ENCODE results near the gene CACNA1I. TPM values are rescaled to one million over a fixed set of nuclear protein-coding genes. Genes with fewer than 3 reads are reported as not detected.

The CACNA1I gene
- total RNA-seq, 1 experiment from 2014 or later, result 2.1 TPM

DNA sequence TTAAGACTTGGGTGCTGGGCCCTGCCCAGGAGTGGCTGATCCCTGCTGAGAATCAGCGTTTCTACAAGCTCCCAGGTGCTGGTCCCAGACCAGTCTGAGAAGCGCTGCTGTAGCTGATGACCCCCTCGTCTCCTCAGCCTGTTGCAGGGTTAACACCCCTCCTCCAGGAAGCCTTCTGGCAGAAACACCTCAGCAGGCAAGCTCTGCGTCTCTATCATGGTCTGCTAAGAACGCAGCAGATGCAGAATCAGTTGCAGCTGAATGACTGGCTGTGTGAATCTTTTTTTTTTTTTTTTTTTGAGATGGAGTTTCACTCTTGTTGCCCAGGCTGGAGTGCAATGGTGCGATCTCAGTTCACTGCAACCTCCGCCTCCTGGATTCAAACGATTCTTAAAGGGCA lies 132.5 kb downstream of the CACNA1I start:
- Mint-ChIP-seq H3K36me3 (no peaks in the 10 kb centered on the region), H3K4me3 (no peak overlapping the region), H3K4me1 (peaks cover 10% of the 10 kb centered on the region), H3K27me3 (ENCODE audit: low read depth) (no peaks in the 10 kb centered on the region; the same call in 1 of the 2 replicates), H3K9me3 (no peaks in the 10 kb centered on the region), H3K27ac (no peak overlapping the region)
- ATAC-seq (no peak), DNase-seq (ENCODE audit: low spot score) (no peak)
- TF ChIP-seq GTF2I (CRISPR knock-in tag; conservative IDR thresholded peaks at IDR 0.05) (no peak), JAZF1 (CRISPR knock-in tag; IDR thresholded peaks at IDR 0.05) (no peak), MXD4 (CRISPR knock-in tag; IDR thresholded peaks at IDR 0.05; ENCODE audit: borderline replicate concordance) (no peak)
- TF ChIP-seq, protein P1, sequence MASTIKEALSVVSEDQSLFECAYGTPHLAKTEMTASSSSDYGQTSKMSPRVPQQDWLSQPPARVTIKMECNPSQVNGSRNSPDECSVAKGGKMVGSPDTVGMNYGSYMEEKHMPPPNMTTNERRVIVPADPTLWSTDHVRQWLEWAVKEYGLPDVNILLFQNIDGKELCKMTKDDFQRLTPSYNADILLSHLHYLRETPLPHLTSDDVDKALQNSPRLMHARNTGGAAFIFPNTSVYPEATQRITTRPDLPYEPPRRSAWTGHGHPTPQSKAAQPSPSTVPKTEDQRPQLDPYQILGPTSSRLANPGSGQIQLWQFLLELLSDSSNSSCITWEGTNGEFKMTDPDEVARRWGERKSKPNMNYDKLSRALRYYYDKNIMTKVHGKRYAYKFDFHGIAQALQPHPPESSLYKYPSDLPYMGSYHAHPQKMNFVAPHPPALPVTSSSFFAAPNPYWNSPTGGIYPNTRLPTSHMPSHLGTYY (CRISPR knock-in tag; IDR thresholded peaks at IDR 0.05), result no peak
- POLR2A ChIA-PET, result no interaction called here
- CTCF ChIA-PET, result interaction anchor here (1.0 to 1.4 kb wide), 3 partner anchors 18 to 136 kb away, joined by 3 to 4 read pairs (median 3); no protein-coding TSS in a partner anchor

DNA sequence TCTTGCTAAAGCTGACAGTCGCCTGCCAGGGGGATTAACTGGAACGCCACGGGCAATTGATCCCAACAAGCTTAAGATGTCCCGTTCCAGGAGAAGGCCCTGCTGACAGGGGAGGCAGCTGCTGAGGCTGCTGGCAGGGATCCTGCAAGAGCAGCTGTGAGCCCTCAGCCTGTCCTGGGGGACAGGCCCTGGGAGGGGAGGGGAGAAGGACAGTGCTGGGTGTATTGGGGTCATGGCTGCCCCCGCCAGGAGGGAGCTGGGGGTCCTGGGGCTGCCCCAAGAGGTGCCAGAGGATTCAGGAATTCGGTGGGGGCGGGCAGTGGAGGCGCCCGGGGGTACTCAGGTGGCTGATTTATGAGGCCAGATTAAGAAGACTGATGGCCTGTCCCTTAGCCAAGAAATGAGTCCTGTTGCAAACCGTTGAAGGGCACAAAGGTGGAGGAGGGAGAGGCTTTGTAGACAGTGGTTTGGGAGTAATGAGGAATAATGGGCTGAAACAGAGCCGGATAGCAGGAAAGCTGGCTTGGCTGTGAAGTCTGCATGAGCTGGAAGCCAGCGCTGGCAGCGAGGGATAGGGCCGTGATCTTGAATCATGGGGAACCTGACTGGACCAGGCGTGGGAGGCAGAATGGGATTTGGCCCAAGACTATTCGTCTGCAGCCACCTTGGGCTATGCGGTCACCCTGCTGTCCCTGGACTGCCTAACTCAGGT lies 133.5 kb downstream of the CACNA1I start:
- Mint-ChIP-seq H3K27ac (no peak overlapping the region), H3K9me3 (no peaks in the 10 kb centered on the region), H3K27me3 (ENCODE audit: low read depth) (no peaks in the 10 kb centered on the region; the same call in 1 of the 2 replicates), H3K36me3 (no peaks in the 10 kb centered on the region), H3K4me3 (no peak overlapping the region), H3K4me1 (peaks cover 10% of the 10 kb centered on the region)
- CTCF ChIA-PET, result interaction anchor here (0.7 to 1.3 kb wide), 2 partner anchors 320 to 332 kb away, joined by 3 to 7 read pairs; no protein-coding TSS in a partner anchor
- DNase-seq (ENCODE audit: low spot score), result no peak
- no peak for ATAC-seq
- POLR2A ChIA-PET, result no interaction called here
- TF ChIP-seq, protein P2, sequence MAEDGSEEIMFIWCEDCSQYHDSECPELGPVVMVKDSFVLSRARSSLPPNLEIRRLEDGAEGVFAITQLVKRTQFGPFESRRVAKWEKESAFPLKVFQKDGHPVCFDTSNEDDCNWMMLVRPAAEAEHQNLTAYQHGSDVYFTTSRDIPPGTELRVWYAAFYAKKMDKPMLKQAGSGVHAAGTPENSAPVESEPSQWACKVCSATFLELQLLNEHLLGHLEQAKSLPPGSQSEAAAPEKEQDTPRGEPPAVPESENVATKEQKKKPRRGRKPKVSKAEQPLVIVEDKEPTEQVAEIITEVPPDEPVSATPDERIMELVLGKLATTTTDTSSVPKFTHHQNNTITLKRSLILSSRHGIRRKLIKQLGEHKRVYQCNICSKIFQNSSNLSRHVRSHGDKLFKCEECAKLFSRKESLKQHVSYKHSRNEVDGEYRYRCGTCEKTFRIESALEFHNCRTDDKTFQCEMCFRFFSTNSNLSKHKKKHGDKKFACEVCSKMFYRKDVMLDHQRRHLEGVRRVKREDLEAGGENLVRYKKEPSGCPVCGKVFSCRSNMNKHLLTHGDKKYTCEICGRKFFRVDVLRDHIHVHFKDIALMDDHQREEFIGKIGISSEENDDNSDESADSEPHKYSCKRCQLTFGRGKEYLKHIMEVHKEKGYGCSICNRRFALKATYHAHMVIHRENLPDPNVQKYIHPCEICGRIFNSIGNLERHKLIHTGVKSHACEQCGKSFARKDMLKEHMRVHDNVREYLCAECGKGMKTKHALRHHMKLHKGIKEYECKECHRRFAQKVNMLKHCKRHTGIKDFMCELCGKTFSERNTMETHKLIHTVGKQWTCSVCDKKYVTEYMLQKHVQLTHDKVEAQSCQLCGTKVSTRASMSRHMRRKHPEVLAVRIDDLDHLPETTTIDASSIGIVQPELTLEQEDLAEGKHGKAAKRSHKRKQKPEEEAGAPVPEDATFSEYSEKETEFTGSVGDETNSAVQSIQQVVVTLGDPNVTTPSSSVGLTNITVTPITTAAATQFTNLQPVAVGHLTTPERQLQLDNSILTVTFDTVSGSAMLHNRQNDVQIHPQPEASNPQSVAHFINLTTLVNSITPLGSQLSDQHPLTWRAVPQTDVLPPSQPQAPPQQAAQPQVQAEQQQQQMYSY (CRISPR knock-in tag; IDR thresholded peaks at IDR 0.05), result no peak
- no peak for TF ChIP-seq ZNF232 (CRISPR knock-in tag; IDR thresholded peaks at IDR 0.05)

DNA sequence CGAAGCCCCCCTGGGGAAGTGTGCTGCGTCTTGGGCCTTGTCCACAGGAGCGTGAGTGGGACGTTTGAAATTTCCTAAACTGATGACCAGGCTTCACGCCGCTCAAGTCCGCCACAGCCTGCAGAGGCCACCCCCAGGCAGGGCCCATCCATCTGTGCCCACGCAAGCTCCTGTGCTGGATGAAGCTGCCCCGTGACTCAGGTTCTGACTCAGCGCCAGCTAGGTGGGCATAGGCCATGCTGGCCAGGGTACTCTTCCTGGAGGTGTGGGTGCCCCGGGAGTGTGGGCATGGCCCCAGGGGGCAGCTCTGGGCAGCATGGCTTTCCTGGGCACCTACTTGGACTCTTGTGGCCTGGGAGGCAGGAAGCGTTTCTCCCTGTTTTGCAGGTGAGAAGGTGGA lies 134.8 kb downstream of the CACNA1I start:
- no peak for TF ChIP-seq EMX1 (CRISPR knock-in tag; IDR thresholded peaks at IDR 0.05)
- TF ChIP-seq, protein P3, sequence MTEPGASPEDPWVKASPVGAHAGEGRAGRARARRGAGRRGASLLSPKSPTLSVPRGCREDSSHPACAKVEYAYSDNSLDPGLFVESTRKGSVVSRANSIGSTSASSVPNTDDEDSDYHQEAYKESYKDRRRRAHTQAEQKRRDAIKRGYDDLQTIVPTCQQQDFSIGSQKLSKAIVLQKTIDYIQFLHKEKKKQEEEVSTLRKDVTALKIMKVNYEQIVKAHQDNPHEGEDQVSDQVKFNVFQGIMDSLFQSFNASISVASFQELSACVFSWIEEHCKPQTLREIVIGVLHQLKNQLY (CRISPR knock-in tag; IDR thresholded peaks at IDR 0.05), result no peak
- ChIA-PET POLR2A (interaction anchor here (0.7 kb wide), 1 partner anchor 151 kb away, joined by 6 read pairs; no protein-coding TSS in a partner anchor), CTCF (interaction anchor here (0.7 to 1.3 kb wide), 2 partner anchors 18 to 319 kb away, joined by 3 to 7 read pairs; no protein-coding TSS in a partner anchor)
- Mint-ChIP-seq H3K4me3 (no peak overlapping the region), H3K27ac (no peak overlapping the region), H3K36me3 (no peaks in the 10 kb centered on the region), H3K9me3 (no peaks in the 10 kb centered on the region), H3K4me1 (peaks cover 10% of the 10 kb centered on the region), H3K27me3 (ENCODE audit: low read depth) (no peaks in the 10 kb centered on the region; the same call in 1 of the 2 replicates)
- DNase-seq (ENCODE audit: low spot score), result no peak
- ATAC-seq, result no peak

DNA sequence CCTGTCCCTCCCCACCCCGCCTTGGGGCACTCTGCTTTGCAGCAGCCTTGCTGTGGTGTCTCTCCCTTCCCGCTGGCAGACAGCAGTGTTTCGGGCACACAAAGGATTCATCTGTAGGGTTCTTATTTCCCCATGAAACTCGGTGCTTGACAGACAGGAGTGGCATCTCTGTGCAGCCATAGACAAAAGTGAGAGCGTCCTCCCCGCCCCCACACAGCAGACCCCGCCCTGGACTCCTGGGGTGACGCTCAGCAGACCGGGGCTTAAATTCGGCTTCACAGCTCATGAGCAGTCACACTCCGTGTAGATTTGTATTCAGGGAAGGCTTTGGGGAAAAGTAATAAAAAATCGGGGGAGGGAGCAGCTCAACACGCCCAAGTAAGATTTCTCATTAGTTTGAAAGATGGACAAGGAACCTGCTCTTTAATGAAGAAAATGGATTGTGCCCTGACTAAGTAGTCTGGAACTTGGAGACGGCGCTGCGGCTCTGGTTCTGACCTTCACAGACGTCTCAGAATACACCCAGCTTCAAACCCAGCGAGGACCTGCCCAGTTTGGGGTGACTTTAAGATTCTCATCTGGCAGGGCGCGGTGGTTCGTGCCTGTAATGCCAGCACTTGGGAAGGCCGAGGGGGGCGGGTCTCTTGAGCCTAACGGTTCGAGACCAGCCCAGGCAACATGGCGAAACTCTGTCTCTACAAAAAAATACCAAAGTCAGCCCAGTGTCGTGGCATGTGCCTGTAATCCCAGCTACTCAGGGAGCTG lies 136.0 kb downstream of the CACNA1I start:
- H3K4me3 Mint-ChIP-seq, result no peak overlapping the region
- H3K27ac Mint-ChIP-seq, result 0 out of 2 replicates have a peak overlapping the region, but pooled peaks have one; percentile 19
- peak; percentile 56 for ATAC-seq
- no peaks in the 10 kb centered on the region for H3K9me3 Mint-ChIP-seq
- H3K27me3 Mint-ChIP-seq (ENCODE audit: low read depth), result no peaks in the 10 kb centered on the region; the same call in 1 of the 2 replicates
- no peak for DNase-seq (ENCODE audit: low spot score)
- no peaks in the 10 kb centered on the region for H3K36me3 Mint-ChIP-seq
- CTCF ChIA-PET, result interaction anchor here (1.2 kb wide), 1 partner anchor 163 kb away, joined by 3 read pairs; no protein-coding TSS in a partner anchor
- H3K4me1 Mint-ChIP-seq, result peaks cover 10% of the 10 kb centered on the region
- POLR2A ChIA-PET, result no interaction called here
- TF ChIP-seq, protein P2 (CRISPR knock-in tag; IDR thresholded peaks at IDR 0.05), result no peak
- TF ChIP-seq, protein P3 (CRISPR knock-in tag; IDR thresholded peaks at IDR 0.05), result no peak
- no peak for TF ChIP-seq ZNF121 (CRISPR knock-in tag; IDR thresholded peaks at IDR 0.05)
- no peak for TF ChIP-seq PRRX2 (CRISPR knock-in tag; IDR thresholded peaks at IDR 0.05)
- TF ChIP-seq SOX15 (CRISPR knock-in tag; IDR thresholded peaks at IDR 0.05), result no peak
- TF ChIP-seq ZBTB21 (CRISPR knock-in tag; IDR thresholded peaks at IDR 0.05; ENCODE audit: borderline replicate concordance), result no peak
- no peak for TF ChIP-seq ZNF219 (CRISPR knock-in tag; IDR thresholded peaks at IDR 0.05; ENCODE audit: borderline replicate concordance)
- no peak for TF ChIP-seq GABPB1 (CRISPR knock-in tag; IDR thresholded peaks at IDR 0.05)
- TF ChIP-seq EMX1 (CRISPR knock-in tag; IDR thresholded peaks at IDR 0.05), result no peak
